Amygdala (tissue), 56 donors: ENCODE results near the gene RPL10L.

Source experiments
- DNase-seq, 56 donors: peaks; one replicate each; lab custom pipeline; 2025; lab: John Stamatoyannopoulos, UW

The RPL10L gene

GRCh38 chr14:46651526-46652144 is at the start of gene RPL10L:
Gene RPL10L, minus strand, starts transcription at chr14:46651781. Its CDS starts 45 bp downstream, at chr14:46651736.
- no peak for DNase-seq

GRCh38 chr14:46691819-46692218 is 40.2 kb upstream of the RPL10L start:
- DNase-seq: no peak

GRCh38 chr14:46686652-46687051 is 35.1 kb upstream of the RPL10L start:
- DNase-seq: no peak

GRCh38 chr14:46672128-46672527 is 20.5 kb upstream of the RPL10L start:
- DNase-seq: no peak

GRCh38 chr14:46663382-46663781 is 11.8 kb upstream of the RPL10L start:
- peak in 4 of 56 donors; percentile 2 to 10 (median 6) for DNase-seq

- no peak for DNase-seq
Observed at GRCh38 chr14:46661728-46662127, 10.1 kb upstream of the RPL10L start.

GRCh38 chr14:46653031-46653755 is 1.6 kb upstream of the RPL10L start:
- DNase-seq: no peak

GRCh38 chr14:46646796-46647195 is 4.8 kb downstream of the RPL10L start:
- no peak for DNase-seq

- no peak for DNase-seq
Observed at GRCh38 chr14:46626876-46627275, 24.7 kb downstream of the RPL10L start.
